Stomach (tissue), 9 donors: ENCODE measurements around the gene SAMD8. TPM values are rescaled to one million over a fixed set of nuclear protein-coding genes. Genes with fewer than 3 reads are reported as not detected.

ENCODE experiments used
- DNase-seq, 2 donors: peaks; one replicate each; pipeline versions ENCODE4 v3.0.0 to v3.0.0-alpha.2; 2013 to 2019
- H3K27ac ChIP-seq, 5 donors: fragments of 200-600 bp in 4 of 5; sonication (generic) in 4 of 5; one replicate each; pipeline ENCODE4 v1.5.1; 2013 to 2019; ENCODE audit warnings: mild to moderate bottlenecking in 1 of 5, moderate library complexity in 1 of 5
- H3K27me3 ChIP-seq, 3 donors: fragments of 200-600 bp; sonication (generic); one replicate each; pipeline ENCODE4 v1.5.1; 2017 to 2019; ENCODE audit warnings: mixed run types in 1 of 3
- H3K36me3 ChIP-seq, 4 donors: fragments of 200-600 bp; sonication (generic); 1 replicate in 3 of 4; 2 replicates in 1 of 4; pipeline ENCODE4 v1.5.1; 2016 to 2019
- H3K4me1 ChIP-seq, 4 donors: fragments of 200-600 bp; sonication (generic); one replicate each; pipeline ENCODE4 v1.5.1; 2016 to 2019
- H3K4me3 ChIP-seq, 4 donors: fragments of 200-600 bp; sonication (generic) in 3 of 4; one replicate each; pipeline ENCODE4 v1.5.1; 2016 to 2019; ENCODE audit warnings: mild to moderate bottlenecking in 1 of 4
- H3K9me3 ChIP-seq, 4 donors: fragments of 200-600 bp; sonication (generic); one replicate each; pipeline ENCODE4 v1.5.1; 2016 to 2019
- EP300 ChIP-seq: sonication (generic); formaldehyde crosslinking; IDR thresholded peaks from one replicate; pipeline ENCODE4 v1.6.1; 2017; ENCODE audit warnings: antibody characterized with exemption
- POLR2A ChIP-seq, 4 donors: fragments of 450-650 bp; IDR thresholded peaks; one replicate each; pipeline ENCODE4 v1.6.1; 2016; ENCODE audit warnings: antibody characterized with exemption in 4 of 4, control low read depth in 2 of 4, mild to moderate bottlenecking in 1 of 4, moderate library complexity in 1 of 4
- POLR2AphosphoS5 ChIP-seq, 3 donors: sonication (generic); formaldehyde crosslinking; IDR thresholded peaks; one replicate each; pipeline ENCODE4 v1.6.1; 2016; ENCODE audit warnings: antibody characterized with exemption in 3 of 3
- WGBS, 5 donors: extraction: QIAGEN DNeasy Blood & Tissue Kit in 3 of 5; methylation state at CpG; one replicate each; pipeline versions ENCODE4 v1.1.5 to v1.1.7; 2013 to 2018; 5-methylcytosine and 5-hydroxymethylcytosine counted together
- intact Hi-C: fragments of 100-400 bp; cut with DNase I; formaldehyde crosslinking; loops from one replicate; pipeline ENCODE4 v1.15.1; 2023; ENCODE audit warnings: low total_unique reads
- polyA plus RNA-seq, 3 donors: library from polyadenylated mRNA; stranded (reverse); fragments of 200-250 nt; gene quantifications; one replicate each; pipeline ENCODE4 v1.2.3, GENCODE V29; 2013
- total RNA-seq, 5 donors: library from RNA; depleted of rRNA; stranded (reverse); fragments of >200 nt; gene quantifications; one replicate each; pipeline versions ENCODE4 v1.1.0 to v1.2.3, GENCODE V29; 2014 to 2016
- TF ChIP-seq, protein P1 (sequence below), 7 experiments: fragments of 450-650 bp in 4 of 7; fragments of 200-600 bp in 3 of 7; sonication (generic) in 3 of 7; IDR thresholded peaks; one replicate each; pipeline ENCODE4 v1.5.1; 2016 to 2019; ENCODE audit warnings: antibody characterized with exemption in 7 of 7, control low read depth in 2 of 7, mild to moderate bottlenecking in 1 of 7
- donor health status: healthy with polysubstance abuse.
- donor health status: Bipolar disorder and iron deficiency.
- donor health status: healthy.

The SAMD8 gene
- total and polyA plus RNA-seq, 8 donors = 2.9 to 34.9 (median 5.5) TPM

DNA sequence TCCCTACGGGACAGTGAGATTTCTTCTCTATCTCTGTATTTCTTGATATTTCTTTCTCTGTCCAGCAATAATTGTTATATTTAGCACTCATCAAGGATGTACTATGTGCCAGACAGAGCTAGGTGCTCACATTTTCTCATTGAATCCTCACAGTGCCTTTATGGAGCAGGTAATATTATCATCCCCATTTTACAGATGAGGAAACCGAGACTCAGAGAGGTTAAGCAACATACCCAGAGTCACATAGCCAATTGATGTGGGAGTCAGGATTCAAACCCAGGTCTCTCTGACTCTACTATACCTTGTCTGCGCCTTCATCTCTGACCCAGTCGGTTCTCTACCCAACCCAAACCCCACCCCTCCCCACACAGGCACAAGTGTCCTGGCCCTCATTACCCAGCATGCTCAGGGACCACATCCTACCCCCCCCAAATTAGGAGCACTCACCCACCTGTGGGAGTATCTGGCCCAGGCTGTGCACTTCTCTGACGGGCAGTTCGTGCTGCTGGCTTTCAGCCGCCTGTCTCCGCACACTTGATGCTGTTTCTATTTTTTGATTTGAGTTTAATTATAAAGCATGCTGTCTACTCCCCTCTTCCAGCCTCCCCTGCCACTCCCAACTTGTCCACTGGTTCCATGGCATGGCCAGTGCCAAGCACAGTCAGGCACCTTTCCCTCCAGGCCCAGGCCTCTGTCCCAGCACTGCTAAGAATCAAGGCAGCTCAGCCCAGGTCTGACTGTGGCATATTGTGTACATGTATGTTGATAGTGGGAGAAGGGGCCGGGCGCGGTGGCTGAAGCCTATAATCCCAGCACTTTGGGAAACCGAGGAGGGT is 9.8 kb upstream of the SAMD8 start:
- Histone ChIP-seq H3K27me3 (no peaks in the 10 kb centered on the region), H3K36me3 (no peaks in the 10 kb centered on the region), H3K4me3 (no peak overlapping the region), H3K4me1 (peaks cover 6 to 17% (median 13%) of the 10 kb centered on the region in 4 donors), H3K27ac (no peak overlapping the region), H3K9me3 (no peaks in the 10 kb centered on the region)
- DNase-seq = no peak
- 93 to 94% (median 93%) methylated on average over 12 of the region's 12 CpGs for WGBS, 5 donors
- intact Hi-C loops = loop anchor here (10.0 kb wide), 1 partner anchor 133 kb away; the partner anchor contains the start of gene COMTD1
- TF ChIP-seq, protein P1, sequence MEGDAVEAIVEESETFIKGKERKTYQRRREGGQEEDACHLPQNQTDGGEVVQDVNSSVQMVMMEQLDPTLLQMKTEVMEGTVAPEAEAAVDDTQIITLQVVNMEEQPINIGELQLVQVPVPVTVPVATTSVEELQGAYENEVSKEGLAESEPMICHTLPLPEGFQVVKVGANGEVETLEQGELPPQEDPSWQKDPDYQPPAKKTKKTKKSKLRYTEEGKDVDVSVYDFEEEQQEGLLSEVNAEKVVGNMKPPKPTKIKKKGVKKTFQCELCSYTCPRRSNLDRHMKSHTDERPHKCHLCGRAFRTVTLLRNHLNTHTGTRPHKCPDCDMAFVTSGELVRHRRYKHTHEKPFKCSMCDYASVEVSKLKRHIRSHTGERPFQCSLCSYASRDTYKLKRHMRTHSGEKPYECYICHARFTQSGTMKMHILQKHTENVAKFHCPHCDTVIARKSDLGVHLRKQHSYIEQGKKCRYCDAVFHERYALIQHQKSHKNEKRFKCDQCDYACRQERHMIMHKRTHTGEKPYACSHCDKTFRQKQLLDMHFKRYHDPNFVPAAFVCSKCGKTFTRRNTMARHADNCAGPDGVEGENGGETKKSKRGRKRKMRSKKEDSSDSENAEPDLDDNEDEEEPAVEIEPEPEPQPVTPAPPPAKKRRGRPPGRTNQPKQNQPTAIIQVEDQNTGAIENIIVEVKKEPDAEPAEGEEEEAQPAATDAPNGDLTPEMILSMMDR (IDR thresholded peaks at IDR 0.05) = no peak
- TF ChIP-seq EP300 (no peak), POLR2AphosphoS5 (IDR thresholded peaks at IDR 0.05) (no peak), POLR2A (IDR thresholded peaks at IDR 0.05) (no peak)

DNA sequence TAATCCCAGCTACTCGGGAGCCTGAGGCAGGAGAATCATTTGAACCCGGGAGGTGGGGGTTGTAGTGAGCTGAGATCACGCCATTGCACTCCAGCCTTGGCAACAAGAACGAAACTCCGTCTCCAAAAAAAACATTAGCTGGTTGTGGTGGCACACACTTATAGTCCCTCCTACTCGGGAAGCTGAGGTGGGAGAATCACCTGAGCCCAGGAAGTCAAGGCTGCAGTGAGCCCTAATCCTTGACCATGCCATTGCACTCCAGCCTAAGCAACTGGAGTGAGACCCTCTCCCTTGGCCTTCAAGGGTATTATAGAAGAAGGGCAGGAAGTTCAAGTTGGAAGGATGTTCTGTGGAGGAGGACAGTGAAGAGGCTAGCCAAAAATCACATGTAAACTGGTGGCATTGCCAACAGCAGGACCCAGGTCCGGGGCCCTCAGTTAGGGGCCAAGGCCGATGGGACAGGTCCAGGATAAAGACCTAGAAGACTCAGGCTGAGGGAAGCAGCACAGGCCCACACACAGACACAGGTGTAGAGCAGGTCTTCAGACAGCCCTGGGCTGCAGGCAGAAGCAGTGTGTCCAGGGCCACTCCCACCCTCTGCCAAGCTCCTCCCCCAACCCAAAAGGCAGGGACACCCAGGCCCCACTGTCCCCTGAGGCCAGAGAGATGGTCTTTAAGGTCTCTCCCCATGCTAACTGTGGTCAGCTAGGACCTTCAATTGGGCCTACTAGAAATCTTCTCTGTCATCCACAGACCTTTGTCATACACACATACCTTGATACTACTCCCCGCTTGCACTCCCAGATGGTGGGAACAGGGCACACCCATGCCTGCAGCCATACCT is 8.4 kb upstream of the SAMD8 start:
- 72 to 92% (median 80%) methylated on average over 9 of the region's 9 CpGs for WGBS, 5 donors
- no peak for TF ChIP-seq EP300
- no peak for TF ChIP-seq POLR2AphosphoS5 (IDR thresholded peaks at IDR 0.05)
- TF ChIP-seq, protein P1 (IDR thresholded peaks at IDR 0.05) = no peak
- TF ChIP-seq POLR2A (IDR thresholded peaks at IDR 0.05) = no peak
- no peak for DNase-seq
- H3K4me1 ChIP-seq = peaks cover 6 to 18% (median 13%) of the 10 kb centered on the region in 4 donors
- H3K27me3 ChIP-seq = no peaks in the 10 kb centered on the region
- H3K4me3 ChIP-seq = no peak overlapping the region
- no peaks in the 10 kb centered on the region for H3K9me3 ChIP-seq
- intact Hi-C loops = loop anchor here (10.0 kb wide), 1 partner anchor 132 kb away; the partner anchor contains the start of gene COMTD1
- H3K27ac ChIP-seq = no peak overlapping the region
- no peaks in the 10 kb centered on the region for H3K36me3 ChIP-seq

DNA sequence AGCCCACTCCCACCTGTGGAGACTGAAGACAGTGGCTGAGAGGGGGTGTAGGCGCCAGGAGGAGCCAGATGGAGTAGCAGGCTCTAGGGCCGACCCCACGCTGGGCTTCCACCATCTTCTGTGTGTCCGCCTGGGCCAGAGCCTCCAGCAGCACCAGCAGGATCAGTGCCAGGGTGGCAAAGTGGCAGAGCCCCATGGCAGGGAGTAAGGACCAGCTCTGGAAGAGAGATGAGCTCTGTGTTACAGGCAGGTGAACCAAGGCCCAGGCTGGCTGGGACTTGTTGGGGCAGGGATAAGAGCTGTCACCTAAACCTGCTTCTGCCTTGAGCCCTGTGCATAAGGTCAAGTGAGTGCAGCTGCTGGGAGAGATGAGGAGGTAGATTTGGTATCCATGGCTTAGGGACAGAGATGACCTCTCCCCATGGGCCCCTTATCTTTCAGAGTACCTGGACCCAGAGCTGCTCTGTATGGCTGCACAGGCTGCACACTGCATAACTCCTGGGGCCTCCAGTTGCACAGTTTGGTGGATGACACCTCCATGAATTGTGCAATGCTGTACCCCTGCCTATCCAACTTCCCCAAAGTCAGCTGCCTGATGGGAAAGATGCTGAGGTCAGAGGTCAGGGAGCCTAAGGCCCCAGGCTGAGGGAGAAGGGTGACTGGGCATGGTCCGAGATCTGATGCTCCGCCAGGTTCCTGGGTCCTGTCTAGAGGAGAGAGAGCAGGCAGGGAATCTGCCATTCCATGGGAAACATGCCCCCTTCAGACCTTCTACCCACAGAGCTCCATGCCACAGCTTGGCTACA is 7.4 kb upstream of the SAMD8 start:
- no peak for DNase-seq
- no peak overlapping the region for H3K27ac ChIP-seq

More for the DNA sequence above, 7.4 kb upstream of the SAMD8 start:
- intact Hi-C loops = loop anchor here (10.0 kb wide), 1 partner anchor 131 kb away; the partner anchor contains the start of gene COMTD1
- 95 to 100% (median 98%) methylated on average over 3 to 6 of the region's 6 CpGs for WGBS, 5 donors
- Histone ChIP-seq H3K36me3 (no peaks in the 10 kb centered on the region), H3K4me1 (peaks cover 6 to 27% (median 12%) of the 10 kb centered on the region in 4 donors), H3K9me3 (no peaks in the 10 kb centered on the region), H3K27me3 (no peaks in the 10 kb centered on the region), H3K4me3 (no peak overlapping the region)
- TF ChIP-seq POLR2A (IDR thresholded peaks at IDR 0.05) (no peak), POLR2AphosphoS5 (IDR thresholded peaks at IDR 0.05) (no peak), EP300 (no peak)
- TF ChIP-seq, protein P1 (IDR thresholded peaks at IDR 0.05) = no peak
